OCI-LY1 (cell line): ENCODE results near the gene USP46.

Experiments used
- H2AFZ ChIP-seq: fragments of 200-600 bp; sonication (generic), shearing (Covaris generic); 2 replicates; pipeline ENCODE4 v1.6.0; 2014; ENCODE audit warnings: antibody characterized with exemption, mild to moderate bottlenecking, low read length
- H3F3A ChIP-seq: fragments of 200-600 bp; sonication (generic), shearing (Covaris generic); 2 replicates; pipeline ENCODE4 v1.6.0; 2014; ENCODE audit warnings: mild to moderate bottlenecking, antibody characterized with exemption, low read length, moderate library complexity; ENCODE audit not compliant: insufficient read depth
- H3K27ac ChIP-seq: fragments of 200-600 bp; sonication (generic); 2 replicates; pipeline ENCODE4 v1.5.1; 2014; ENCODE audit warnings: low read length, mixed run types, mild to moderate bottlenecking, low read depth; ENCODE audit not compliant: poor library complexity, severe bottlenecking
- H3K27me3 ChIP-seq: fragments of 200-600 bp; sonication (generic); 2 replicates; pipeline ENCODE4 v1.6.0; 2014; ENCODE audit warnings: antibody characterized with exemption, mild to moderate bottlenecking, low read length, moderate library complexity; ENCODE audit not compliant: insufficient read depth
- H3K36me3 ChIP-seq: fragments of 200-600 bp; sonication (generic); 2 replicates; pipeline ENCODE4 v1.6.1; 2014; ENCODE audit warnings: mild to moderate bottlenecking, antibody characterized with exemption, low read length, moderate library complexity, mixed read lengths; ENCODE audit not compliant: insufficient read depth
- H3K4me1 ChIP-seq: fragments of 200-600 bp; sonication (generic); 2 replicates; pipeline ENCODE4 v1.5.1; 2014; ENCODE audit warnings: mild to moderate bottlenecking, low read length, moderate library complexity; ENCODE audit not compliant: insufficient read depth, severe bottlenecking
- H3K4me2 ChIP-seq: fragments of 200-600 bp; sonication (generic), shearing (Covaris generic); 2 replicates; pipeline ENCODE4 v1.6.1; 2014; ENCODE audit warnings: low read length
- H3K4me3 ChIP-seq: fragments of 200-600 bp; sonication (generic); 2 replicates; pipeline ENCODE4 v1.5.1; 2014; ENCODE audit warnings: low read length, low read depth, mild to moderate bottlenecking, mixed read lengths; ENCODE audit not compliant: poor library complexity, severe bottlenecking
- H3K79me2 ChIP-seq: fragments of 200-600 bp; shearing (Covaris generic); 2 replicates; pipeline ENCODE4 v1.6.1; 2016; ENCODE audit warnings: mixed run types, low read length, mixed read lengths; ENCODE audit not compliant: insufficient read depth
- H3K9ac ChIP-seq: fragments of 200-600 bp; sonication (generic), shearing (Covaris generic); 2 replicates; pipeline ENCODE4 v1.6.1; 2014; ENCODE audit warnings: mild to moderate bottlenecking, low read length, mixed read lengths
- H3K9me2 ChIP-seq: fragments of 200-600 bp; sonication (generic), shearing (Covaris generic); 2 replicates; pipeline ENCODE4 v1.6.1; 2014; ENCODE audit warnings: low read depth, mild to moderate bottlenecking, low read length, mixed read lengths
- H3K9me3 ChIP-seq: fragments of 200-600 bp; shearing (Covaris generic); 2 replicates; pipeline ENCODE4 v1.6.1; 2014; ENCODE audit warnings: low read length, mixed read lengths
- H4K20me1 ChIP-seq: fragments of 200-600 bp; sonication (generic), shearing (Covaris generic); 2 replicates; pipeline ENCODE4 v1.6.0; 2016; ENCODE audit warnings: mild to moderate bottlenecking, low read length; ENCODE audit not compliant: insufficient read depth
- EZH2 ChIP-seq: fragments of 200-600 bp; sonication (generic), shearing (Covaris generic); IDR thresholded peaks from 2 replicates; pipeline ENCODE4 v1.8.0; 2017; ENCODE audit warnings: borderline replicate concordance, mixed run types, mild to moderate bottlenecking, antibody characterized with exemption, low read length, moderate library complexity, mixed read lengths
- TF ChIP-seq, protein P1 (sequence below): fragments of 200-600 bp; sonication (generic), shearing (Covaris generic); IDR thresholded peaks from 2 replicates; pipeline ENCODE4 v1.5.1; 2017; ENCODE audit warnings: mild to moderate bottlenecking, antibody characterized with exemption, low read length, moderate library complexity, mixed read lengths

USP46 gene

DNA sequence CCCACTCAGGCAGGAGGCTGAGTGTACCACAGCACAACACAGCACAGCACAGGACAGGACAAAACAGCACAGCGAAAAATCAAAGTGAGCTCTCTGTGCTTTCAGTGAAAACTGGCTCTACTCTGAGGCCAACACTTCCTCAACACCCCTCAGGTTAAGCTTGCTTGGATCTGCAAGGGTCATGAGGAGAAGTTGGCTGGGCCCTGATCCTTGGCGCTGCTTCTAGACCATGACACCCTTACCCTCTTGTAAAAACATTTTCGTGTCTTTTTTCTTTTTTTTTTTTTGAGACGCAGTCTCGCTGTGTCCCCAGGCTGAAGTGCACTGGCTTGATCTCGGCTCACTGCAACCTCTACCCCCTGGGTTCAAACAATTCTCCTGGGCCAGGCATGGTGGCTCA, 25.3 kb downstream of the USP46 start:
- Histone ChIP-seq H3K9ac (no peak overlapping the region), H3K79me2 (no peaks in the 10 kb centered on the region), H3K9me3 (no peaks in the 10 kb centered on the region), H3F3A (no peaks in the 10 kb centered on the region), H3K4me3 (no peak overlapping the region), H3K27me3 (no peaks in the 10 kb centered on the region), H3K27ac (no peak overlapping the region), H2AFZ (no peak overlapping the region), H3K4me1 (no peaks in the 10 kb centered on the region), H3K4me2 (no peak overlapping the region), H3K9me2 (no peaks in the 10 kb centered on the region), H4K20me1 (no peaks in the 10 kb centered on the region), H3K36me3 (no peaks in the 10 kb centered on the region)
- TF ChIP-seq, protein P1, sequence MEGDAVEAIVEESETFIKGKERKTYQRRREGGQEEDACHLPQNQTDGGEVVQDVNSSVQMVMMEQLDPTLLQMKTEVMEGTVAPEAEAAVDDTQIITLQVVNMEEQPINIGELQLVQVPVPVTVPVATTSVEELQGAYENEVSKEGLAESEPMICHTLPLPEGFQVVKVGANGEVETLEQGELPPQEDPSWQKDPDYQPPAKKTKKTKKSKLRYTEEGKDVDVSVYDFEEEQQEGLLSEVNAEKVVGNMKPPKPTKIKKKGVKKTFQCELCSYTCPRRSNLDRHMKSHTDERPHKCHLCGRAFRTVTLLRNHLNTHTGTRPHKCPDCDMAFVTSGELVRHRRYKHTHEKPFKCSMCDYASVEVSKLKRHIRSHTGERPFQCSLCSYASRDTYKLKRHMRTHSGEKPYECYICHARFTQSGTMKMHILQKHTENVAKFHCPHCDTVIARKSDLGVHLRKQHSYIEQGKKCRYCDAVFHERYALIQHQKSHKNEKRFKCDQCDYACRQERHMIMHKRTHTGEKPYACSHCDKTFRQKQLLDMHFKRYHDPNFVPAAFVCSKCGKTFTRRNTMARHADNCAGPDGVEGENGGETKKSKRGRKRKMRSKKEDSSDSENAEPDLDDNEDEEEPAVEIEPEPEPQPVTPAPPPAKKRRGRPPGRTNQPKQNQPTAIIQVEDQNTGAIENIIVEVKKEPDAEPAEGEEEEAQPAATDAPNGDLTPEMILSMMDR: no peak
- no peak for TF ChIP-seq EZH2

DNA sequence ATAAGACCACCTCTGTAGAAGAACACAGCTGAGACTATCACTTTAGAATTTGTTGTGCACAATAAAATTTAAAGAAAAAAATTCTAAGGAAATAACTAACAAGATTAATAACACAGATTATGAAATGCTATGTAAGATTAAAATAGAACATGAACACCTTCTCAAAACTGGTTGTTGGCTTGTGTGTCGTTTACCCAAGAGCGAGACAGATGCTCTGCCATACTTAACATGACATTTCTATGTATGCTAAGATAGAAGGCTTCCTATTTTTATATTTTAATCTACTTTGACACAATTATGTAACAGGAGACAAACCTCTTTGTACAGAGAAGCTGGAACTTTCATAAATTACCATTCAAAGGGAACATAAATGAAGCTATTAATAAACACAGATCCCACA, 30.1 kb downstream of the USP46 start:
- Histone ChIP-seq H3K79me2 (no peaks in the 10 kb centered on the region), H3K36me3 (peaks cover 2% of the 10 kb centered on the region; the same call in 1 of the 2 replicates), H3K27ac (no peak overlapping the region), H3K4me1 (no peaks in the 10 kb centered on the region), H2AFZ (no peak overlapping the region), H4K20me1 (no peaks in the 10 kb centered on the region), H3K4me2 (no peak overlapping the region), H3K9me2 (no peaks in the 10 kb centered on the region), H3K9me3 (no peaks in the 10 kb centered on the region), H3F3A (no peaks in the 10 kb centered on the region), H3K4me3 (no peak overlapping the region), H3K27me3 (no peaks in the 10 kb centered on the region), H3K9ac (no peak overlapping the region)
- TF ChIP-seq EZH2: no peak
- TF ChIP-seq, protein P1: no peak

DNA sequence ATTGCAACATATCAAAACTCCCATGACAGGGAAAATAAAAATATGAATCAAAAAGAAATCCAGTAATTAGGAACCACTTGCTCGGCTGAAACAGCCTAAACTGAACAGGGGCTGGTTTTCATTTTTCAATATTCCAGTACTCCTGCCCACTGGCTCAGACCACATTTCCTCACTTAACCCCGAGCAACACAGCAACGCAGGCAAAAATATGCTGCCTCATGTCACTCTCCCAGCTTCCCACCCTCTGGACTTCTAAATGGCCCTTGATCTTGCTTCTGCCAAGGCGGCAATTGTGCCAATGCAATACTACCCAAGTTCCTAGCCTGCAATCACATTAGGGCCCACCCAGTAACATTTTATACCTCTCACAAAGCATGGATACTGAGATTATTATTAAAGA, 30.6 kb downstream of the USP46 start:
- H2AFZ ChIP-seq: no peak overlapping the region
- H3K4me2 ChIP-seq: no peak overlapping the region
- TF ChIP-seq, protein P1: no peak
- no peak for TF ChIP-seq EZH2
- no peaks in the 10 kb centered on the region for H3K9me2 ChIP-seq
- H4K20me1 ChIP-seq: no peaks in the 10 kb centered on the region
- H3K79me2 ChIP-seq: no peaks in the 10 kb centered on the region
- no peak overlapping the region for H3K9ac ChIP-seq
- H3K27me3 ChIP-seq: no peaks in the 10 kb centered on the region
- no peak overlapping the region for H3K4me3 ChIP-seq
- no peaks in the 10 kb centered on the region for H3K9me3 ChIP-seq
- H3K27ac ChIP-seq: no peak overlapping the region
- H3F3A ChIP-seq: no peaks in the 10 kb centered on the region
- H3K4me1 ChIP-seq: no peaks in the 10 kb centered on the region
- peaks cover 3% of the 10 kb centered on the region; the same call in 1 of the 2 replicates for H3K36me3 ChIP-seq
